HG02623 (cell line): Measurements from ENCODE around the gene GATA6.
"Not testable (repeated sequence)": the region's sequence is repeated elsewhere in the genome, so short reads cannot be mapped to it uniquely, and the experiment has no call there.

Source experiments
- ATAC-seq: cut with Tn5 transposase; IDR thresholded peaks from one replicate; pipeline ENCODE4 v1.9.1; 2021; ENCODE audit warnings: moderate library complexity; ENCODE audit not compliant: unreplicated experiment

The GATA6 gene

DNA sequence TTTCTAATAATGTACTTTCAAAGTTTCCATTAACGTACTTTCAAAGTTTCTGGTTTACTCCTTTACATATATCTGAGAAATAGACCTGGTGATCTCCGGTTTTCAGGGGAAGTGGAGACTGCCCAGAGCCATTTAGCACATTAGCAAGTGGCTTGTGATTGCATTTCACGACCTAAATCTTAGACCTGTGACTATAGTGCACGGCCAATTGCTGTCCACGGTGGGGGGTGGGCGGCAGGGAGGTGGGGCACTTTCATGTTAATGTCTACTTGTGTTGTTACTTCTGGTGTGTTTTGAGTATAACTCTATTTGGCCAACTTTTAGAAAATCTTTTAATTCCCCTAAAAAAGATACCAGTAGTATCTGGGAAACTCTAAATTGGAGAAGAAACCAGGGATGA, 11.3 kb downstream of the GATA6 start:
- no peak for ATAC-seq

DNA sequence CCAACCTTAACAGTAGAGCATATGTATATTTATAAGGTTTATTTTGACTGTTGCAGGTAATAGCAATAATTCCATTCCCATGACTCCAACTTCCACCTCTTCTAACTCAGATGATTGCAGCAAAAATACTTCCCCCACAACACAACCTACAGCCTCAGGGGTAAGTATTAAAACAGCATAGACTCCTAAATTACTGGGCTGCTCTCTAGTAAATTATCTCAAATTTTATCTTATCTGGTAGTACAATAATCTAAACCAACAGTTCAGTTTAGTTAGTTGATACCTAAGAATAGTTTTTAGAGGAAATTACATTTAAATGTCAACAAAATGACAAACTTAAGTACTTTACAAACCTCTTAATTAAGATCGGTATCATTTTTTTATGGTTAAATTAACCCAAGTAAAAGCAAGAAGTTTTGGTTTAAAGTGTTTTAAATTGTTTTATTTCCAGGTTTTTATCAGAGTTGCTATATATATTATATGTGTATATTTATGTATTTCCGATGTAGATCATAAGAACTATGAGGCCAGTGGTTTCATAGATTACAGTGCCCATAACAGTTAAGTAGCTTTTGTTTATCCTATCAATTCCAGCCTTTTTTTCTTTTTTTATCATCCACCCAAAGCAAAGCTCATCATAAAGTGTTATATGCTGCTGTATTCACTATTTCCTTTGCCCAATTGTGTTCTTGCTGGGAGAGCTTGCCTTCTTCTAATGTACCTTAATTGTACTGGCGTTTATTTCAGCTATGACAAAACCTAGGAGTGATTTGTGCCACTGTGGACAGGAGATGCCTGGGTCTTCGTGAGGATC, 13.7 kb downstream of the GATA6 start:
- ATAC-seq: no peak

DNA sequence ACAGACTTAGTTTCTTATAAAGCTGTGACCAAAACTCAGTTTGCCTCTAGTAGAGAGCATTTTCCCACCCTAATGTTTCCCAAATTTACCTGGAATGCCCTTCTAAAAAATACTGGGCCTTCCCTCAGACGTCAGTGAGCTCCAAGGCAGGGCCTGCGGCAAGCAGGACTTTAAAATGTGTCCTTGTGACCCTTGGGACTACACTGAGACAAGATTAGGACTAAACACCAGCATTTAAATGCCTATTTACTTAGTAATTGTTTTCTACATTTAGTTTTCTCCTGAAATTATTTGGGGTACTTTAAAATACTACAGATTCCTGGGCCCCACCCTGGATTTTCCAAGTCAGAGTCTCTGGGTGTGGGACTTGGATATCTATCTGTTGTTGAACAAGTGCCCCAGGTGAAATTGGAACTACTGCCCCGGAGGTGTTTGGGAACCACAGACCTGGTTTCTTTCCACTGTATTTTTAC, 14.3 kb downstream of the GATA6 start:
- no peak for ATAC-seq

DNA sequence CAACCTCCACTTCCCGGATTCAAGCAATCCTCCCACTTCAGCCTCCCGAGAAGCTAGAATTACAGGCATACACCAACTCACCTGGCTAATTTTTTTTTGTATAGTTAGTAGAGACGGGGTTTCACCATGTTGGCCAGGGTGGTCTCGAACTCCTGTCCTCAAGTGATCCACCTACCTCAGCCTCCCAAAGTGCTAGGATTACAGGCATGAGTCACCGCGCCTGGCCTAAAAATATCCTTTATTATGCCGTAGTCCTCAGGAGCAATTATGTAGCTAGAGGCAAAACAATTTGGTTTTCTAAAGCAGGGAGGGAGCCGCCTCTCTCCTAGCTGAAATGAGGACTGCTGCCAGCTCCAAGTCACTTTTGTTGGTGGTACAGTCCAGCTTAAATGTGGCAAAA, 15.2 kb downstream of the GATA6 start:
- ATAC-seq: not testable (repeated sequence)

DNA sequence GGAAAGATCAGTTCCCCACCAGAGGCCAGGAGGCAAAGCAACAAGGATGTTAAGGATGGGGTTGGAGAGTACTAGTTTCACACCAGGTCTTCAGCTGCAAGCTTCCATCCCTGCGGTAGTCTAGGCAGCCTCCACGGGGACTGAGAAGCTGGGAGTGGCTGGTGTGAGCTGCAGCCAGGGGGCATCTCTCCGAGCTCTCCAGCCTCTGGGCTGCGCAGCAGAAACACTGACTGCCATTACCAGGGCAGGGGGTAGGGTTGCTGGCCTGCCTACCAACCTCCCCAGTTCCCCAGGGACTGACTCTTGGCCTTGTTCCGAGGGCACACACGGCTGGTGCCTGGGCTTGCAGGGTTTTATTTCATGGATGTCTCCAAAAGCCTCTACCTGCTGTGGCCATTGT, 15.9 kb downstream of the GATA6 start:
- no peak for ATAC-seq

DNA sequence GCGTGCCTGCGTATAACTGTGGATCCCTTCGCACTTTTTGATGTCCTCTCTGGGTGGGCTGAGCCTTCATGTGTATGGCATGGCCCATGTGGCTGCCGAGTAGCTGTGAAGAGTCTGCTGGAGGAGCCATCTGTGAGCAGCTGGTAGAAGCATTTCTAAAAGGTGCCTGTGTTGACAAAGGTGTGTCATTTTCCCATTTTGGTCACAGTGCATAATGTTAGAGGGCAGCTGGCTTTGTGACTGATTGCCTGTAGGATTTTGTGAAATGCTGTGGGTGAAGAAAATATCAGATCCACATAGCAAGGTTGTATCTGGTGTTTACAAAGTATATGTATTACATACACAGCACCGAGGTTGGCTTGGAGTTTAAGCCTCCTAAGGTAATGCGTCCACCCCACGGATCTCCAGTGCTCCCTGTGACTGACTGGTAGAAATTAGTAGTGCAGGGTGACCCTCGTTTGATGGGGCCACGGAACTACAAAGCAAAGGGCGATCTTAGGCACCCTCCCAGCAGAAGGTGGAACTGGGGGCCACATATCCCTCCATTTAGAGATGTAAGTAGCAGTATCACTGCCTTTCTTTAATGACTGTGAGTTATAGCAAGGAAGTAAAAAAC, 16.5 kb downstream of the GATA6 start:
- ATAC-seq: no peak

DNA sequence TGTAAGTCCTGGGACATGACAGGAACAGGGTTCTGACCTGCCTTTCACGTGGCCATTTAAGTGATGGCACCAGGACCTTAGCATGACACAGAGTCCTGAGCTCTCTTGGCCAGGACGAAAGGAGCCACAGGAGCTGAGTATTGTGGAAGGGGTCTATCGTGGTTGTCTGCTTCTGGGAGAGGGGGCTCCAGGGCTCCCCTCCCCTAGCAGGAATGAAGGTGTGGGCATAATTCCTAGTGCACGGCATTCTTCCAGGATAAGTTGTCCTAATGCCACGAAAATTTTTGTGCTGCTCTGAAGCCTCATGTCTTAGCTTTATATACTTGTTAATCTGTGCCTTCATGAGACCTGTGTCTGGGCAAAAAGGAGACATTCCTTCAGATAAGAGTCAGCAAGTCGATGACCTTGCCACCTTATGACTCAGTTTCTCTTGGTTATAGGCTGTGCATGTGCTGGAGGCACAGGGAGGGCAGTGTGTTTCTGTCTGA, 17.1 kb downstream of the GATA6 start:
- no peak for ATAC-seq

DNA sequence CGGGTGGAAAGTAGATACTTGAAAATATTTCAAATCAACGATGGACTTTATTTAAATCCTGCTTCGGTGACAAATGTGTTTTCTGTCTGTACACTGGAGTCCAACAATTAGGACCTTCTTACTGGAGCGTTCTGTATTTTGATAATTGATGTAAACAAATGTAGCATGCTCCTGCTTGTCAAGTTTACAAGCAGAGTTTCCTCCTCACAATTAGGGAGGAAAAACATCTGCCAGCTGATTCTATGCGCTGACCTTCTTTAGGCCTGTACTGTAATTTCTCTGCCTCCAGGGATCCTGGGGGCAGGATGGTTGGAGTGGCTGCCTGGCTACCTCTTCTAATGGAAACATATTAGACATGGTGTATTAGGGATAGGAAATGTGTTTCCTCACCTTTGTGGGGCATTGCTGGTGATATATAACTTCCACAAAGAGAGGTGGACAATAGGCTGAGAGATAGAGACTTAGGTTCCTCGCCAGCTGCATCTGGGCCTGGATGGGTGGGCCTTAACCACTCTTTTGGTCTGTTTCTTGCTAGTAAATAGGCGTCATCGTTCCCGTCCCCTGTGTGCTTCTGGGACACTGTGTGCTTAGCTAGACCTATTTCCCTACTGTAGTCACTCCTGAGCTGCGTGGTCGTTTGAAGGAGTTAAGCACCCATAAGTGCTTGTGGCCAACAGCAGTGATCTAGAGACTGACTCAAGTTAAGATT, 19.3 kb downstream of the GATA6 start:
- ATAC-seq: no peak

DNA sequence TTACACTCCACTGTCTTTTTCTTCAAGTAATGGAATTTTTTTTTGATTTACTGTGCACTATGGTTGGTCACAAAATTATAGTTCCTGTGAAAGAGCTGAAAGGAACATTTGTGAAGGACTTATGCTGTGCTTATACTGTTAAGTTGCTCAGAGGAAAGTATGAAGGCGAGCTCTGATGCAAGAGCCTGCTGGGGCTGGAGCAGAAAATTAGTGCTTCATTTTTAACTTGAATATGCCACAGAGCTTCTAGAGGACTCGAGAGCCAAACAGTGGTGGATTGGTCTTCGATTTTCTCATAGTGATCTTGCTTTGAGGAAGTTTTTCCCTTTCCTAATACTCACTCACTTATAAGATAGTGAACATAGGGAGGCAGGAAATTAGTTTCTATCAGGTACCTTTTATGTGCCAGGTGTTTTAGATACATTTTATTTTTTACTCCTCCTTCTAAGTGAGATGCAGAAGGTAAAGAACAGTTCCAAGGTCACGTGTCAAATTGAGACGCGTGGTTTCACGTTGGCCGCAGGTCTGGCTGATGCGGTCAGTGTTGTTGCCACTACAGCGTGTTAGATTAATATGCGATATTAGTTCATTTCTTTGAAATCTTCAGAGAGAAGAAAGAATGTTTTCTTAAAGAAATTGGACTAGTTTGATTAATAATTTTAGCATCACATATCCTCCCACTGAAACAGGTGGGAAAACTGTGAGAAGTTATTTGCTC, 20.2 kb downstream of the GATA6 start:
- ATAC-seq: no peak

DNA sequence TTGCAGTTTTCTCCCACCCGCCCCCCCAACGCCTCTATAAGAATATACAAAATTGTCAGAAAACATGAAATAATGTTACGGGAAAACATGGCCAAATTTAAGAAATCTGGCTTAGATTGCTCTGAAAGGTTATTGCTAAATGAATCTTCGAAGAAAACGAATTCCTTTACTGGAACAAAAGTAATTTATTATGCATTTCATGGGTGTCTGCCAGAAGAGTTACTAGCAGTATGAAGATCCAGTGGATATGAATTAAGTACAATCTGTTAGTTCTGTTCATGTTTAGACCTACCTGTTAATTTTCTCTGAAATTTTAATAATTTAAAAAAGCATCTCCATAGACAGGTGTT, 21.9 kb downstream of the GATA6 start:
- ATAC-seq: no peak

DNA sequence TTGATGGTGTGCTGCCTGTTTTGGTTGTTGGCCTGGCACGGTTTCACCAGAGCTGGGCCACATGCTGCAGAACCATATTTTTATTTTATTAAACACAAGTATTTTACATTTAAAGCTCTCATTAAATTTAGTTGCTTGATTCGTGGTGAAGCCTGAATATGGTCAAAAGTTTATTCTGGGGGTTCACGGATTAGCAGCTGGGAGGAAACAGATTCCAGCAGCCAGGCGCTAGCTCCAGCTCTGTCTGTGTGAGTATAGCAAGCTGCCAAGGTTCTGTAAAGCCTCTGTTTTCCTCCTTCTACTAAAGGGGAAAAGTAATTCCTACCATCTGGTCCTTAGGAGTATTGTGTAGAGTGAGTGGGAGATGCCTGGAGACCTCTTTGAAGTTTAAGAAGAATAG, 22.5 kb downstream of the GATA6 start:
- ATAC-seq: no peak

DNA sequence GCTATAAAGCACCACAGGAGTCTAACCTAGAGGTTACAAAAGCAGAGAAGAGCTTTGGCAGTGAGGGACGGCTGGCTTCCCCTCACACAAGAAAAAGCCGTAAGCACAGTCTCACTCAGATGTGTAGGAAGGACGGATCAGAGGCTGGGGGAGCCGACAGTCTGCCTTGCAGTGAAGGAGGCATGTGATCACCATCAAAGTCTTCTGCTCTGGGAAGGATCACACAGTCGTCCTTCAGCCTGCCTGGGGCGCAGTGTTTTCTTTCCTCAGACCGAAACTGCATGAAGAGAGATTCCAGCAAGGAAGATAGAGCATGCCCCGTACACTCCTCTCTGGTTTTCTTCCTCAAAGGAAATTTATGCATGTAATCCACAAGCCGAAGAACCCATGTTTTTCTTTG, 24.1 kb downstream of the GATA6 start:
- ATAC-seq: no peak

DNA sequence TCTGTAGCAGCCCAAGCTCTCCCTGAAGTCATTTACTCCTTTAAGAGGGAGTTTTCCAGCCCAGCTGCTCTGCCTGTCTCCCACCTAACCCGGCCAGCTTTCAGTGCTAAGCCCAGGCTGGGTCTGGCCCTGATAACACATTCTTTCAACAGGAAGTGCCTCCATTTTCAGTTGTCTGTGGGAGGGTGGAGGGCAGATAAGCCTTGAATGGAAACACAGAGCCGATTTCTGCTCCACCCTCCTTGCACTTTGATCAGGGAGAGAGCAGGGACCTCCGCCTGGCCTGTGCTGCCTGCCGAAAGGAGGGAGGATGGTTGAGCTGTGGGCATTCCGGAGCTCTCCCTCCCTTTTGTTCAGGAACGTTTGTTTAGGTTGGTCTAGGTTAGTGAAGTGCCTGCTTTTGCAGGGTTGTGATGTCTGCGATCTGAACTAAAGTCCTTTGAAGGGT, 24.8 kb downstream of the GATA6 start:
- no peak for ATAC-seq

DNA sequence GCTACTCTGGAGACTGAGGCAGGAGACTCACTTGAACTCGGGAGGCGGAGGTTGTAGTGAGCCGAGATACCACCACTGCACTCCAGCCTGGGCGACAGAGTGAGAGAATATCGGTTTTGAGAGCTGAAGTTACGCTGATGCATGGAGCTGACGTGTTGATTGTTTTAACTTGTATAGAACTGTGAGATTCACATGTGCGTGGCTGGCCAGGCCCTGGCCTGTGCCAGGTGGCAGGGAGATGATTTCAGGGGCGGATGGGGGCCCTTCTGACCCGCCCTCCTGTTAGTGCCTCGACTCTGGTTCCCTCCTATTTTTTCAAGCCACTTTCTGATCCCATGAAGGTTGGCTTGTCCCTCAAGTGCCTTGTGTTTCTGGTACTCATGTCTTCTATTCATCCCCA, 25.7 kb downstream of the GATA6 start:
- no peak for ATAC-seq

DNA sequence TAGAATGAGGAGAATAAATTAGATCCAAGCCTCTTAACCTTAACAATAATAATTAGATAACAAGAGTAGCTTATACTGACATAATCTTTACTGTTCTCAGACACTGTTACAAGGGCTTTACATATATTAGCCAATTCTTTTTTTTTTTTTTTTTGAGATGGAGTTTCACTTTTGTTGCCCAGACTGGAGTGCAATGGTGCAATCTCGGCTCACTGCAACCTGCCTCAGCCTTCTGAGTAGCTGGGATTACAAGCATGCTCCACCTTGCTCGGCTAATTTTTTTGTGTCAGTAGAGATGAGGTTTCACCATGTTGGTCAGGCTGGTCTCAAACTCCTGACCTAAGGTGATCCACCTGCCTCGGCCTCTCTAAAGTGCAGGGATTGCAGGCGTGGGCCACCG, 27.6 kb downstream of the GATA6 start:
- ATAC-seq: not testable (repeated sequence)

DNA sequence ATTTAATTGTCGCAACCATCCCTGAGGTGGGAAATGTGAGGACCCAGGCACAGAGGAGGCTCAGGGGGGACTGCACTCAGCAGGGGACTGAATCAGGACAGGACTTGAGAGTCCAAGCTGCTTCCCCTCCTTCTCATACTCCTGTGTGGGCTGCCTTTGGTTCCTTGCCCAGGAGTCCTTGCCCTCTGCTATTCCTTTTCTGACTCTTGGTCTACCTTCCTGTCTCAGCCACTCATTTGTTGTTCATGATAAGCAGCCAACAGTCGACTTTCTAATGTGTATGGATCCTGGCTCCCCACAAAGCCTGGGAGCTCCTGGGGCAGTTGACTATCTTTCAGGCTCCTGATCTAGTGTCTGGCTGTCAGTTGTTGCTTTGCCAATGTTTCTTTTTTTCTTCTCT, 28.3 kb downstream of the GATA6 start:
- ATAC-seq: no peak

DNA sequence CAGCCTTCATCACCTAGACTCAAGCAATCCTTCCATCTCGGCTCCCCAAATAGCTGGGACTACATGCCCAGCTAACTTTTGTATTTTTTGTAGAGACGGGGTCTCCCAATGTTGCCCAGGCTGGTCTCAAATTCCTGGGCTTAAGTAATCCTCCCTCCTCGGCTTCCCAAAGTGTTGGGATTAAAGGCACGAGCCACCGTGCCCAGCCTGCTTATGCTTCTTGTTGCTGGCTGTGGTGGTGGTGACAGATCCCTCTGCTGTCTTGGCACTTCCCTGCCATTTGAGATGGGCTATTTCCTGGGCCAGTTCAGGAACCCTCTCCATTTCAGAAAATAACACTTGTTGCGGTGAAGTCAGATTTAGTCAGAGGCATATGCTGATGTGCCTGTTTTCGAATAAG, 28.8 kb downstream of the GATA6 start:
- no peak for ATAC-seq

DNA sequence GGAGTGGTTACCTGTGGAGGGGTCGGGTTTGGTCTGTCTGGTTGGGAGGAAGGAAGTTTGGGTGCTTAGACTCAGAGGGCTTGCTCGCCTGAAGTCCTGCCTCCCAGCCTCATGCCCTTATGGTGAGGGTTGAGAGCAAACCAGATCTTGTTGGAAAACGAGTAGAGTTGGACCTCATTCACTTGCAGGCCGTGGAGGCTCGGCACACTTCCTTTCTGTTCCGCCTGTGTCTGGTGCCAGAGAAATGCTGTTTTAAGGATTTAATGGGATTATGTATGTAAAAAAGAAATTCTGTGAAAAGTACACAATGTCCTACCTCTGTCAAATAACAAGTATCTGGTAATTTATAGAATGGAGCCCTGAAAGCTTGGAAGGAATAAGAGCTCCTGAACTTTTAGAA, 29.6 kb downstream of the GATA6 start:
- no peak for ATAC-seq

DNA sequence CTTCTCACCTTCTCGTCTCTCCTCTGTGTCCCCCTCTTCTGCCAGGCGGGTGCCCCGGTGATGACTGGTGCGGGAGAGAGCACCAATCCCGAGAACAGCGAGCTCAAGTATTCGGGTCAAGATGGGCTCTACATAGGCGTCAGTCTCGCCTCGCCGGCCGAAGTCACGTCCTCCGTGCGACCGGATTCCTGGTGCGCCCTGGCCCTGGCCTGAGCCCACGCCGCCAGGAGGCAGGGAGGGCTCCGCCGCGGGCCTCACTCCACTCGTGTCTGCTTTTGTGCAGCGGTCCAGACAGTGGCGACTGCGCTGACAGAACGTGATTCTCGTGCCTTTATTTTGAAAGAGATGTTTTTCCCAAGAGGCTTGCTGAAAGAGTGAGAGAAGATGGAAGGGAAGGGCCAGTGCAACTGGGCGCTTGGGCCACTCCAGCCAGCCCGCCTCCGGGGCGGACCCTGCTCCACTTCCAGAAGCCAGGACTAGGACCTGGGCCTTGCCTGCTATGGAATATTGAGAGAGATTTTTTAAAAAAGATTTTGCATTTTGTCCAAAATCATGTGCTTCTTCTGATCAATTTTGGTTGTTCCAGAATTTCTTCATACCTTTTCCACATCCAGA, 31.3 kb downstream of the GATA6 start:
- no peak for ATAC-seq

DNA sequence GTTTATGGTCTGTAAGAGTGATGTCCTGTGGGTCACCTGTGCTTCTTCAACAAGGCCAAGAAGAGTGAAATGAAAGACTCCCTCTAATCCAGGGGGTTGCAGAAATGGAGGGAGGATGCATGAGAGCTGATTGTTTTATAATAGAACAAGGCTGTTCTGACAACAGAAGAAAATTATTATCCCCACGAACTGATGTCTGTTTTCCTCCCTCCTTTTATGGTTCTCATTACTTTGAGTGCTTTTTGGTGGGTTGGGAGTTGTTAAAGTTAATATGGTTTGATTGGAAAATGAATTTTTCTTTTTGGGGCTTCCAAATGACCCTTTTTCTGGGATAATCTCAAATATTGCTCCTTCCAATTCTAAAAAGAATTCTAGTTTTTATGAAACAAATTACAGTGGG, 33.6 kb downstream of the GATA6 start:
- no peak for ATAC-seq
